IMR-90 (cell line): Measurements from ENCODE around the gene UGT2B28. TPM values are rescaled to one million over a fixed set of nuclear protein-coding genes. Genes with fewer than 3 reads are reported as not detected.
"Not testable (repeated sequence)": the region's sequence is repeated elsewhere in the genome, so short reads cannot be mapped to it uniquely, and the experiment has no call there.

Experiments
- ATAC-seq: fragments of 200-7000 bp; cut with Tn5 transposase; 2 replicates; pipeline ENCODE4 v1.9.1; 2020; ENCODE audit warnings: low read depth, mild to moderate bottlenecking, moderate library complexity
- BruUV-seq: library from RNA; stranded (reverse); fragments of 400-500 nt; replicated peaks from 2 replicates; lab custom pipeline; 2021; lab: Mats Ljungman, UMichigan
- CTCF ChIA-PET: fragments of 300-600 bp; formaldehyde crosslinking; extraction: SDS; loops from one replicate; lab custom pipeline; 2021; ENCODE audit warnings: antibody characterized with exemption; lab: Yijun Ruan, JAX
- POLR2A ChIA-PET: fragments of 300-600 bp; sonication (Branson Sonifier 250); formaldehyde crosslinking; loops from one replicate; lab custom pipeline; 2022; ENCODE audit warnings: antibody characterized with exemption; ENCODE audit not compliant: unreplicated experiment; lab: Charles Lee
- DNase-seq: peaks from one replicate; pipeline ENCODE4 v3.0.0; 2013
- H2AFZ ChIP-seq: replicated peaks from 2 replicates; pipeline ENCODE3; 2013; ENCODE audit warnings: low read length, mild to moderate bottlenecking; ENCODE audit not compliant: poor library complexity
- H2AK5ac ChIP-seq: 2 replicates; pipeline ENCODE4 v1.6.1; 2013; ENCODE audit warnings: low read depth, low read length, inconsistent platforms
- H2AK9ac ChIP-seq: replicated peaks from 2 replicates; pipeline ENCODE3; 2013; ENCODE audit warnings: mild to moderate bottlenecking, low read depth, low read length, moderate library complexity; ENCODE audit not compliant: poor library complexity
- H2BK120ac ChIP-seq: 2 replicates; pipeline ENCODE4 v1.6.1; 2013; ENCODE audit warnings: low read depth, low read length, inconsistent platforms
- H2BK15ac ChIP-seq: 3 replicates; pipeline ENCODE4 v1.6.1; 2013; ENCODE audit warnings: low read depth, low read length, inconsistent platforms
- H2BK20ac ChIP-seq: 2 replicates; pipeline ENCODE4 v1.6.1; 2013; ENCODE audit warnings: low read depth, mild to moderate bottlenecking, inconsistent platforms, low read length, moderate library complexity
- H2BK5ac ChIP-seq: 2 replicates; pipeline ENCODE4 v1.6.1; 2013; ENCODE audit warnings: mild to moderate bottlenecking, low read depth, low read length, inconsistent platforms; ENCODE audit not compliant: poor library complexity, severe bottlenecking
- H3K14ac ChIP-seq: replicated peaks from 2 replicates; pipeline ENCODE4 v1.6.1; 2013; ENCODE audit warnings: low read depth, low read length, inconsistent platforms
- H3K18ac ChIP-seq: 2 replicates; pipeline ENCODE4 v1.6.1; 2013; ENCODE audit warnings: low read depth, low read length, control low read depth
- H3K23ac ChIP-seq: 2 replicates; pipeline ENCODE4 v1.6.1; 2013; ENCODE audit warnings: low read depth, low read length, inconsistent platforms
- H3K27ac ChIP-seq: 2 replicates; pipeline ENCODE4 v1.5.1; 2013; ENCODE audit warnings: mild to moderate bottlenecking, control low read depth, low read length; ENCODE audit not compliant: insufficient read depth
- H3K27me3 ChIP-seq: 2 replicates; pipeline ENCODE4 v1.6.1; 2013; ENCODE audit warnings: low read length; ENCODE audit not compliant: control insufficient read depth, insufficient read depth
- H3K36me3 ChIP-seq: 2 replicates; pipeline ENCODE4 v1.6.1; 2013; ENCODE audit warnings: low read length, mixed read lengths; ENCODE audit not compliant: control insufficient read depth, insufficient read depth
- H3K4ac ChIP-seq: 2 replicates; pipeline ENCODE4 v1.6.1; 2013; ENCODE audit warnings: low read depth, low read length, inconsistent platforms
- H3K4me1 ChIP-seq: 2 replicates; pipeline ENCODE4 v1.6.1; 2013; ENCODE audit warnings: low read length, mixed read lengths; ENCODE audit not compliant: control insufficient read depth, insufficient read depth
- H3K4me2 ChIP-seq: 2 replicates; pipeline ENCODE4 v1.6.1; 2013; ENCODE audit warnings: low read depth, mild to moderate bottlenecking, control low read depth, low read length, moderate library complexity
- H3K4me3 ChIP-seq: 2 replicates; pipeline ENCODE4 v1.5.1; 2013; ENCODE audit warnings: low read depth, mild to moderate bottlenecking, control low read depth, low read length, moderate library complexity; ENCODE audit not compliant: insufficient read depth
- H3K56ac ChIP-seq: 2 replicates; pipeline ENCODE4 v1.6.1; 2013; ENCODE audit warnings: low read length, inconsistent platforms; ENCODE audit not compliant: insufficient read depth; ENCODE audit errors: extremely low read depth
- H3K79me1 ChIP-seq, 2 experiments: 2 replicates each; pipeline ENCODE4 v1.6.1; 2013; ENCODE audit warnings: low read length in 2 of 2, inconsistent platforms in 1 of 2, low read depth in 1 of 2
- H3K9ac ChIP-seq: 2 replicates; pipeline ENCODE4 v1.6.1; 2013; ENCODE audit warnings: low read depth, low read length, control low read depth
- H3K9me1 ChIP-seq: 2 replicates; pipeline ENCODE4 v1.6.1; 2013; ENCODE audit warnings: low read length, inconsistent platforms; ENCODE audit not compliant: insufficient read depth
- H3K9me3 ChIP-seq: 2 replicates; pipeline ENCODE4 v1.6.1; 2013; ENCODE audit warnings: low read length; ENCODE audit not compliant: control insufficient read depth, insufficient read depth
- H4K20me1 ChIP-seq: 2 replicates; pipeline ENCODE4 v1.6.1; 2013; ENCODE audit warnings: low read length, inconsistent platforms; ENCODE audit not compliant: insufficient read depth
- H4K5ac ChIP-seq: 2 replicates; pipeline ENCODE4 v1.6.1; 2013; ENCODE audit warnings: mild to moderate bottlenecking, low read depth, low read length, control low read depth
- H4K8ac ChIP-seq, 2 experiments: 2 replicates each; pipeline ENCODE4 v1.6.1; 2013; ENCODE audit warnings: low read depth in 2 of 2, low read length in 2 of 2, control low read depth in 1 of 2, inconsistent platforms in 1 of 2
- H4K91ac ChIP-seq: 2 replicates; pipeline ENCODE4 v1.6.1; 2013; ENCODE audit warnings: low read depth, low read length, inconsistent platforms; ENCODE audit not compliant: insufficient read depth
- WGBS, 2 experiments: methylation state at CpG; one replicate each; pipeline versions ENCODE4 v1.1.5 to v1.1.7; 2013; ENCODE audit warnings: missing lambda C conversion rate in 2 of 2; ENCODE audit not compliant: insufficient read length in 1 of 2; ENCODE audit errors: extremely low coverage in 2 of 2; 5-methylcytosine and 5-hydroxymethylcytosine counted together
- dilution Hi-C: fragments of 300-500 bp; cut with HindIII; formaldehyde crosslinking; loops from one replicate; pipeline ENCODE4 v1.14.3; 2018; ENCODE audit warnings: low sequenced_read_pairs; ENCODE audit not compliant: unreplicated experiment
- in situ Hi-C: fragments of 300-500 bp; cut with MboI; formaldehyde crosslinking; loops from 3 replicates; pipeline ENCODE4 v1.14.3; 2019; ENCODE audit warnings: low sequenced_read_pairs, inconsistent platforms, mixed read lengths
- intact Hi-C: fragments of 100-400 bp; cut with micrococcal nuclease; formaldehyde crosslinking; loops from 2 replicates; pipeline ENCODE4 v1.10.0; 2022
- polyA plus RNA-seq, 3 experiments: library from polyadenylated mRNA; depleted of rRNA; stranded (reverse); fragments of >200 nt; gene quantifications; 2 replicates each; pipeline ENCODE4 v1.2.3, GENCODE V29; 2012; ENCODE audit warnings: low replicate concordance in 1 of 3
- total RNA-seq: library from RNA; depleted of rRNA; stranded (reverse); fragments of >200 nt; gene quantifications from 2 replicates; pipeline ENCODE4 v1.2.3, GENCODE V29; 2012
- TF ChIP-seq, protein P1 (sequence below): conservative IDR thresholded peaks from 2 replicates; pipeline ENCODE4 v1.5.1; 2012; ENCODE audit warnings: mild to moderate bottlenecking, low read depth, low read length, improper control_type of control experiment

Gene UGT2B28
- total and polyA plus RNA-seq, 2 of the 4 experiments (the other 2 are of a cell fraction): not detected

DNA sequence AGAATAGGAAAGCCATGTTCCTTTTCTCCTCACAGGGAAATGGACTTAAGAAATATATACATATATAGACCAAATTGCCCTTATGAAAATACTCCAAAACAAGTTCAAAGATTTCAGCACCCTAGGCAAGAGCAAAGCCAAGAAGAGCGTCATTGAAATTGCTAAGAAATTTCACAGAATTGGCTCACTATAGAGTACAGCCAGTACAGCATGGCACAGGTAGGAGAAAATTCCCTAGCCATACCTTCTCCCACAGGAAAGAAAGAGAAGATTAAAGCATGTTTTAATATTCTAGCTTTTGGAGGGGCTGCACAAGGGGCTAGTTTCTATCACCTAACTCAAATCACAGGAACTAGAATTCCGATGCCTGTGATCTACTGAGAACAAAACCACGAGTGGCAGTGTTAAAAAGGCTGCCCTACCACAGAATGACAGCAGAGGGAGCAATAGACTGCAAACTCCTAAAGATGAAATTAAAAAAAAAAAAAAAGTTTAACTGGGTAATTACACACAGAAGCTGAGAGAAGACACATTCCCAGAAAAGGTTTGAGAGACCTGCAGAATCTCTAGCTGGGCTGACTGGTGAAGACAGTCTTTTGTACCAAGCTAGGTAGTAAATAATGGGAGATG is 37.5 kb downstream of the UGT2B28 start:
- dilution Hi-C loops, H2BK5ac ChIP-seq, H3K36me3 ChIP-seq, H3K79me1 ChIP-seq, H3K4me3 ChIP-seq, BruUV-seq, H3K27me3 ChIP-seq, H4K8ac ChIP-seq, H2BK15ac ChIP-seq, H3K4me1 ChIP-seq, H2BK20ac ChIP-seq, H3K23ac ChIP-seq, H3K9me1 ChIP-seq, H2AFZ ChIP-seq, H4K20me1 ChIP-seq, H4K5ac ChIP-seq, H2BK120ac ChIP-seq, DNase-seq, H3K9me3 ChIP-seq, H3K56ac ChIP-seq, H2AK9ac ChIP-seq, H3K18ac ChIP-seq, intact Hi-C loops, H4K91ac ChIP-seq, ATAC-seq, H2AK5ac ChIP-seq, H3K4me2 ChIP-seq, in situ Hi-C loops, H3K9ac ChIP-seq, H3K4ac ChIP-seq, H3K27ac ChIP-seq, POLR2A ChIA-PET, H3K14ac ChIP-seq: not testable (repeated sequence)
- WGBS, 2 experiments: no CpG with 5 or more reads among the region's 3 CpGs
- CTCF ChIA-PET: interaction anchor here (0.6 to 0.7 kb wide), 4 partner anchors 454 to 1181 kb away, joined by 3 to 8 read pairs (median 6); no protein-coding TSS in a partner anchor
- TF ChIP-seq, protein P1, sequence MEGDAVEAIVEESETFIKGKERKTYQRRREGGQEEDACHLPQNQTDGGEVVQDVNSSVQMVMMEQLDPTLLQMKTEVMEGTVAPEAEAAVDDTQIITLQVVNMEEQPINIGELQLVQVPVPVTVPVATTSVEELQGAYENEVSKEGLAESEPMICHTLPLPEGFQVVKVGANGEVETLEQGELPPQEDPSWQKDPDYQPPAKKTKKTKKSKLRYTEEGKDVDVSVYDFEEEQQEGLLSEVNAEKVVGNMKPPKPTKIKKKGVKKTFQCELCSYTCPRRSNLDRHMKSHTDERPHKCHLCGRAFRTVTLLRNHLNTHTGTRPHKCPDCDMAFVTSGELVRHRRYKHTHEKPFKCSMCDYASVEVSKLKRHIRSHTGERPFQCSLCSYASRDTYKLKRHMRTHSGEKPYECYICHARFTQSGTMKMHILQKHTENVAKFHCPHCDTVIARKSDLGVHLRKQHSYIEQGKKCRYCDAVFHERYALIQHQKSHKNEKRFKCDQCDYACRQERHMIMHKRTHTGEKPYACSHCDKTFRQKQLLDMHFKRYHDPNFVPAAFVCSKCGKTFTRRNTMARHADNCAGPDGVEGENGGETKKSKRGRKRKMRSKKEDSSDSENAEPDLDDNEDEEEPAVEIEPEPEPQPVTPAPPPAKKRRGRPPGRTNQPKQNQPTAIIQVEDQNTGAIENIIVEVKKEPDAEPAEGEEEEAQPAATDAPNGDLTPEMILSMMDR: peak; percentile 34; the same call in 1 of the 2 replicates
